Measurements from ENCODE around the gene PCNA. TPM values are rescaled to one million over a fixed set of nuclear protein-coding genes. Genes with fewer than 3 reads are reported as not detected.
A peak's percentile ranks its signal among the peaks of the same experiment; 100 is the strongest.

The PCNA gene
- total RNA-seq, 4 donors from 2014 or later, result 58.9 to 160 (median 97.1) TPM

DNA sequence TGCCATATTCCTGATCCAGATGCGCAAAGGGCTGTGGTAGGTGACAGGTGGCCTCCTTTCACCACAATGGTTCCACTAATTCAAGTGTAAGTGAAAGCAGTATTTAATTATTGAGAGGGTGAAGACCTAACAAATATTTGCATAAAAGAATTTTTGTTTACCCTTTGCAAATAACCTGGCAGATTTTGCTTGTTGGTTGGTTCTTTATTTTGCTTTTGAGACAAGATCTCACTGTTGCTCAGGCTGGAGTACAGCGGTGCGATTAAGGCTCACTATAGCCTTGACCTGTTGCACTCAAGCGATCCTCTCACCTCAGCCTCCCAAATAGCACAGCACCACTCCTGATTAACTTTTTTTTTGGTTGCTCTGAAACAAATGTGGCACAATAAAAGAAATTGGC is 49.2 kb downstream of the PCNA start:
- no peaks in the 10 kb centered on the region for H3K9me3 ChIP-seq
- no peaks in the 10 kb centered on the region for H3K36me3 ChIP-seq
- WGBS, 2 donors, result 94 to 97% methylated on average over 4 of the region's 4 CpGs
- H3K4me3 ChIP-seq, result no peak overlapping the region
- no peak overlapping the region for H3K27ac ChIP-seq
- H3K4me1 ChIP-seq, result peaks cover 7 to 25% (median 25%) of the 10 kb centered on the region in 3 donors
- no peak for DNase-seq
- intact Hi-C loops (cut with DNase I), result no loop called here
- peaks cover 0 to 17% (median 0%) of the 10 kb centered on the region in 4 donors for H3K27me3 ChIP-seq
- no peak for TF ChIP-seq POLR2A (IDR thresholded peaks at IDR 0.05)
- TF ChIP-seq, protein P1, sequence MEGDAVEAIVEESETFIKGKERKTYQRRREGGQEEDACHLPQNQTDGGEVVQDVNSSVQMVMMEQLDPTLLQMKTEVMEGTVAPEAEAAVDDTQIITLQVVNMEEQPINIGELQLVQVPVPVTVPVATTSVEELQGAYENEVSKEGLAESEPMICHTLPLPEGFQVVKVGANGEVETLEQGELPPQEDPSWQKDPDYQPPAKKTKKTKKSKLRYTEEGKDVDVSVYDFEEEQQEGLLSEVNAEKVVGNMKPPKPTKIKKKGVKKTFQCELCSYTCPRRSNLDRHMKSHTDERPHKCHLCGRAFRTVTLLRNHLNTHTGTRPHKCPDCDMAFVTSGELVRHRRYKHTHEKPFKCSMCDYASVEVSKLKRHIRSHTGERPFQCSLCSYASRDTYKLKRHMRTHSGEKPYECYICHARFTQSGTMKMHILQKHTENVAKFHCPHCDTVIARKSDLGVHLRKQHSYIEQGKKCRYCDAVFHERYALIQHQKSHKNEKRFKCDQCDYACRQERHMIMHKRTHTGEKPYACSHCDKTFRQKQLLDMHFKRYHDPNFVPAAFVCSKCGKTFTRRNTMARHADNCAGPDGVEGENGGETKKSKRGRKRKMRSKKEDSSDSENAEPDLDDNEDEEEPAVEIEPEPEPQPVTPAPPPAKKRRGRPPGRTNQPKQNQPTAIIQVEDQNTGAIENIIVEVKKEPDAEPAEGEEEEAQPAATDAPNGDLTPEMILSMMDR (IDR thresholded peaks at IDR 0.05), result no peak

DNA sequence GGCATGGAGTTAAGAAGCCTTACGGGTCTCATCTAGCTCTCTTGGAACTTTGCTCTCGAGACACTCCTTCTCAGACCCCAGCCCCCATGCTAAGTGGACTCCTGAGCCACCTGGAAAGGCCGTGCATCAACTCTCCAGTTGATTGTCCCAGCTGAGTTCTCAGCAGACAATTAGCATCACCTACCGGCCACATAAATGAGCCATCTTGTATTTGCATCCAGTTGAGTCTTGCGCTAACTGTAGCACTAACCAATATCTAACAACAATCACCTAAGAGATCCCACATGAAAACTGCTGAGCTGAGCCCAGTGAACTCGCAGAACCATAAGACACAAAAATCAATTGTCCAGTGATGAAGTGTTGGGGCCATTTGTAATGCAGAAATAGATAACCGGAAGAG is 49.7 kb downstream of the PCNA start:
- Histone ChIP-seq H3K9me3 (no peaks in the 10 kb centered on the region), H3K27ac (no peak overlapping the region), H3K4me1 (peaks cover 7 to 26% (median 25%) of the 10 kb centered on the region in 3 donors), H3K36me3 (no peaks in the 10 kb centered on the region), H3K4me3 (no peak overlapping the region), H3K27me3 (peaks cover 0 to 17% (median 0%) of the 10 kb centered on the region in 4 donors)
- intact Hi-C loops (cut with DNase I), result no loop called here
- no peak for DNase-seq
- TF ChIP-seq, protein P1 (IDR thresholded peaks at IDR 0.05), result no peak
- TF ChIP-seq POLR2A (IDR thresholded peaks at IDR 0.05), result no peak
- WGBS, 2 donors, result 94% methylated on average over 6 of the region's 7 CpGs

DNA sequence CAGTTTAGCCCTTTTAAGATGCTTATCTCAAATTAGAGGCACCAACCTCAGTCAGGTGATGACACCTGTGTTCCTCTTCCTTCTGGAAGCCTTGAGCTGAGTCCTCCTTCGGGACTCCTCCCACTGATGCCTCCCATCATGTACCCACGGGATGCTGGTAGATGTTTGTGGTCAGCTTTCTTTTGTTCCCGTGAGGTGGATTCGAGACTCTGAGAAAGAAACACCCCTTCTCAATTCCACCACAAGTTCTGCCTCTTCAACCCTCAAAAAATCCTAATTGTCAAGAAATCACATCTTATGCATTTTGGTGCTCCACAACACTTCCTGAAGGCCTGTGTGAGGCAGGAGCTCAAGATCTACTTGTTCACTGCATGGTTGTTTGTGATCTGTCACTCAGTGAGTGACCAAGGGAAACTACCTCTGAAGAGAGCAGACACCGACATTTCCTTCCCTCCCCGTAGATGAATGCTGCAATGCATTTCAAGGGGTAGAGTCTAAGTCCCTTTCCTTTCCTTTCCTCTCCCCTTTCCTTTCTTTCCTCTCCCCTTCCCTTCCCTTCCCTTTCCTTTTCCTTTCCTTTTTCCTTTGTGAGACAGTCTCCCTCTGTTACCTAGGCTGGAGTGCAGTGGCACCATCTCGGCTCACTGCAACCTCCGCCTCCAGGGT is 50.5 kb downstream of the PCNA start:
- TF ChIP-seq POLR2A (IDR thresholded peaks at IDR 0.05), result no peak
- TF ChIP-seq, protein P1 (IDR thresholded peaks at IDR 0.05), result no peak
- no peak overlapping the region for H3K27ac ChIP-seq
- H3K4me3 ChIP-seq, result no peak overlapping the region
- DNase-seq, result no peak
- WGBS, 2 donors, result 85 to 87% methylated on average over 8 of the region's 8 CpGs
- H3K9me3 ChIP-seq, result no peaks in the 10 kb centered on the region
- H3K4me1 ChIP-seq, result peaks cover 7 to 24% (median 20%) of the 10 kb centered on the region in 3 donors
- intact Hi-C loops (cut with DNase I), result no loop called here
- peaks cover 0 to 17% (median 0%) of the 10 kb centered on the region in 4 donors for H3K27me3 ChIP-seq
- H3K36me3 ChIP-seq, result no peaks in the 10 kb centered on the region

DNA sequence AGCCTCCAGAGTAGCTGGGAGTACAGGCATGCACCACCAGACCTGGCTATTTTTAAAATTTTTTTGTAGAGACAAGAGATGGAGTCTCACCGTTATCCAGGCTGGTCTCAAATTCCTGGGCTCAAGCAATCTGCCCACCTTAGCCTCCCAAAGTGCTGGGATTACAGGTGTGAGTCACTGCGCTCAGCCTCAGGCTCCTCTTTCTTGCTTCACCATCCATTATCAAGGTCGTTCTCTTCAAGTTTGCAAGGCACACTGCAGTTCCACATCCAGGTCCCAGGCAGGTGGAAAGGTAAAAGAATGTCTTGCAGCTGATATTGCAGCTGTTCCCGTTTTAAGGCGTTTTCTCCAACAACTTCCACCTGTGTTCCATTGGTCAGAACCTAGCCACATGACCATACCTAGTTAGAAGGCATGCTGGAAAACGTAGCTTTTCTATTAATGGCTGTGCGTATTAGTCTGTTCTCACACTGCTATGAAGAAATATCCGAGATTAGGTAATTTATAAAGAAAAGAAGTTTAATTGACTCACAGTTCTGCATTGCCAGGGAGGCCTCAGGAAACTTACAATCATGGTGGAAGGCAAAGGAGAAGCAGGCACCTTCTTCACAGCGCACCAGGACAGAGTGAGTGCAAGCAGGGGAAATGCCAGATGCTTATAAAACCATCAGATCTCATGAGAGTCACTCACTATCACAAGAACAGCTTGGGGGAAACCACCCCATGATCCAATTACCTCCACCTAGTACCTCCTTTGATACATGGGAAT is 51.7 kb downstream of the PCNA start:
- Histone ChIP-seq H3K4me3 (no peak overlapping the region), H3K27me3 (peaks cover 0 to 17% (median 0%) of the 10 kb centered on the region in 4 donors), H3K27ac (no peak overlapping the region), H3K9me3 (no peaks in the 10 kb centered on the region), H3K36me3 (no peaks in the 10 kb centered on the region), H3K4me1 (peaks cover 0 to 12% (median 8%) of the 10 kb centered on the region in 3 donors)
- TF ChIP-seq, protein P1 (IDR thresholded peaks at IDR 0.05), result no peak
- WGBS, 2 donors, result 71 to 77% methylated on average over 8 to 9 of the region's 9 CpGs
- intact Hi-C loops (cut with DNase I), result no loop called here
- DNase-seq, result no peak

DNA sequence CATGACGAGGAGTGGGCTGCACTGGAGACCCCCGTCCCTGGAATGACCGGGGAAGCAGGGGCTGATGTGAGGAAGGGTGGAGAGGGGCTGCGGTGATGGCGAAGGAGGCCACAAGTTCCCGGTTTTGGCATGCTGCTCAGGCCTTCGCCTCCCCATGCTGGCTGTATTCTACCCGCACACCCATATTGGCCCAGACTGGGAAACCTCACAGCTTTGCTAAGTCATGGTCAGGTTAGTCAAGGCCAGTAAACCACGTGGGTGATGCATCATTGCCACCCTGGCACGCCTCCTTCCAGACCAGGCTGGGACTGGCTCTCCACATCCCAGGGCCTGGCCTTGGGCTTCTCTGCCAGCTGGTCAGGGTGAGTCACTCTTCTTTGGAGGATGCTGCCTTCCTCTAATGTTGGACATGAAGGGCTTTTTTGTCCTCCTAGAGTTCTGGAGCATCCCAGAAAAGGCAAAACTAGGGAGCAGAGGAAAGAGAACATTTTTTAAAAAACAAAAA is 53.8 kb downstream of the PCNA start:
- Histone ChIP-seq H3K4me3 (no peak overlapping the region), H3K27ac (peak overlapping the region in 3 of 4 donors; percentile 5 to 72 (median 45))
- peak; percentile 17 for DNase-seq

More for the DNA sequence above, 53.8 kb downstream of the PCNA start:
- intact Hi-C loops (cut with DNase I), result no loop called here
- Histone ChIP-seq H3K27me3 (peaks cover 0 to 17% (median 0%) of the 10 kb centered on the region in 4 donors), H3K36me3 (no peaks in the 10 kb centered on the region), H3K9me3 (no peaks in the 10 kb centered on the region), H3K4me1 (peaks cover 0 to 13% (median 3%) of the 10 kb centered on the region in 3 donors)
- TF ChIP-seq, protein P1 (IDR thresholded peaks at IDR 0.05), result no peak
- TF ChIP-seq POLR2A (IDR thresholded peaks at IDR 0.05), result peak in 1 of 4 donors; percentile 7
- 64 to 70% methylated on average over 9 to 10 of the region's 10 CpGs for WGBS, 2 donors

Measured in esophagus squamous epithelium (tissue), 5 donors.